HPDE6-E6E7 (cell line): ENCODE measurements around the gene GSX1.
A peak's percentile ranks its signal among the peaks of the same experiment; 100 is the strongest.
"Not testable (repeated sequence)": the region's sequence is repeated elsewhere in the genome, so short reads cannot be mapped to it uniquely, and the experiment has no call there.

Experiments
- DNase-seq: peaks from one replicate; pipeline ENCODE4 v3.0.0; 2011; ENCODE audit warnings: missing footprints; ENCODE audit errors: extremely low spot score

Gene GSX1

GRCh38 chr13:27792393-27793218 lies at the start of gene GSX1:
Gene GSX1 (plus strand): TSS chr13:27792483. CDS start chr13:27792691, 208 bp downstream.
- peak; percentile 2 for DNase-seq

DNA sequence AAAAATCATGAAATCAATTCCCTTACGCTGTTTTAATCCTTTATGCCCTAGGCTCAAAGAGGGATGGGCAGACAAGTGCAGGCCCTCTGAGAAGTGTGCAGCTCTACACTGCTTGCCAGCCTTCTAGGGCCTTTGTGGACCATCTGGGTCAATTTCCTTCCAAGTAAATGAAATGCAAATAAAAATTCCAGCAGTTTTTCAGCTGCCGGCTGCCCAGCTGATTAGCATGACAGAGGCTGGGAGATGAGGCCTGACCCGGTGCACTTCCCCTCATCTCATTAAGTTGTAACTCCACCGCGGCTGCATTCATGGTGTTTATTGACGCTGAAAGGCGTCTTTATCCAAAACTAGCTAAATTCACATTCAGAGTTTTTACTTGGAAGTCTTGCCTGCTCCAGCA lies 47.5 kb upstream of the GSX1 start:
- no peak for DNase-seq

GRCh38 chr13:27745301-27745700 lies 47.0 kb upstream of the GSX1 start:
- DNase-seq: no peak

DNA sequence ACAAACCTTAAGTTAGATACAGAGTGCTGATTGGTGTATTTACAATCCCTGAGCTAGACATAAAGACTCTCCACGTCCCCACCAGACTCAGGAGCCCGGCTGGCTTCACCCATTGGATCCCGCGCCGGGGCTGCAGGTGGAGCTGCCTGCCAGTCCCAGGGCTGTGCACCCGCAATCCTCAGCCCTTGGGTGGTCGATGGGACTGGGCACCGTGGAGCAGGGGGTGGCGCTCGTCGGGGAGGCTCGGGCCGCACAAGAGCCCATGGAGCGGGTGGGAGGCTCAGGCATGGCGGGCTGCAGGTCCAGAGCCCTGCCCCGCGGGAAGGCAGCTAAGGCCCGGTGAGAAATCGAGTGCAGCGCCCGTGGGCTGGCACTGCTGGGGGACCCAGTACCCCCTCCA lies 44.1 kb upstream of the GSX1 start:
- DNase-seq: not testable (repeated sequence)

DNA sequence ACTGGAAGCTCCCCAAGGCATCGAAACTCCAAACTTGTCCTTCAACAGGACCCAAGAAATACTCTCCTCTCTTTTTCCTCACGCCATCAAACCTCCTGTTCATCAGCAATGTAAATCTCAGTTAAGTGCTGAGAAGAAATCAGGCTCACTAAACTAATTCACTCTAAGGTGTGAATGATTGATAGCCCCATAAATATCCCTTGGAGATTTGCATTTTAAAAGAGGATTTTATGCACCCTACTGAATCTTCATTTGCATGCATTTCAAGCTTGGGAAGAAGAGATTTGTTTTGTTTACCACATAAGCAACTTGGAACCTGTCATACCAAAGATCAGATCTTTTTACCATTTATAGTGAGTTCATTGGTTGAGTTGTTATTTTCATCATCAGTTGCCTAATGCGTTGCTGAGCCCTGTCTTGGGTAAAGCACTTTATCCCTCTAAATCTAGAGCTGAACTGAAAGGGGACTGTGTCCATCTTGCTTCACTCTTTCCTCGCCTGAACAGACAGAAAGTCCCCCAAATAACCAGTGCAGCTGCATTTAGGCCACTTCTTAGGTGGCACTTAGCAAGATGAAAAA lies 40.2 kb upstream of the GSX1 start:
- no peak for DNase-seq

DNA sequence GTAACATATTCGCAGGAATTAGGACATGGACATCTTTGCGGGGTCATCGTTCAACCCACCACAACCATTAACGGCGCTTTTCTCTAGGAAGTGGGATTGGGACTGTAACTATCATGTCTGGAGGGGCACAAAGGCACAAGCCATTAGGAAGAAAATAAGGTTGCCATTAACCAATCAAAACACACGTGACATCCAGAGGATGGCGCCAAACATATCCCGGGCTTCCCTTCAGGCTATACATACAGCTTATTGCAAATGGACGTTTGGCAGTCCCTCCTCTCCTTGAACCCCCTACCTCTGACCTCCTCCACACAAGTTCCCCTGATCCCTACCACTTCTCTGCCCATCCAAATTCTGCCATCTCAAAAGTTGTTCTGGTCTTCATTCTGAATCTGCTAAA lies 26.6 kb upstream of the GSX1 start:
- no peak for DNase-seq

DNA sequence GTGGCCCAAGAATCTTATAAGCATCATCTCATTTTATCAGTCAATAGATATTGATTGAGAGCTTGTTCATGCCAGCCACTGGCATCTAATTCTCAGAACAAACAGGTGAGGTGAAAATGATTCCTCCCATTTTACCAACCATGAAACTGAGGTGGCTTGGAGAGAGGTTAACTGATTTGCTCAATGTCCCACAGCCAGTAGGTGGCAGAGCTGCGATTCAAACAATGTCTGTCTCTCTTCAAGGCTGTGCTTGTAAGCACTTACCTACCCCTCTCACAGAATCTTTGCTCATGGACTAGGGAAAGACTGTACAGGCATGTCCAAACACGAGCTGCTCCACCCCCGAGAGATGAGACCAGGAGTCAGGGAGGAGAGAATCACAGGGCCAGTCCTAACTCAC lies 21.5 kb upstream of the GSX1 start:
- DNase-seq: peak; percentile 7

DNA sequence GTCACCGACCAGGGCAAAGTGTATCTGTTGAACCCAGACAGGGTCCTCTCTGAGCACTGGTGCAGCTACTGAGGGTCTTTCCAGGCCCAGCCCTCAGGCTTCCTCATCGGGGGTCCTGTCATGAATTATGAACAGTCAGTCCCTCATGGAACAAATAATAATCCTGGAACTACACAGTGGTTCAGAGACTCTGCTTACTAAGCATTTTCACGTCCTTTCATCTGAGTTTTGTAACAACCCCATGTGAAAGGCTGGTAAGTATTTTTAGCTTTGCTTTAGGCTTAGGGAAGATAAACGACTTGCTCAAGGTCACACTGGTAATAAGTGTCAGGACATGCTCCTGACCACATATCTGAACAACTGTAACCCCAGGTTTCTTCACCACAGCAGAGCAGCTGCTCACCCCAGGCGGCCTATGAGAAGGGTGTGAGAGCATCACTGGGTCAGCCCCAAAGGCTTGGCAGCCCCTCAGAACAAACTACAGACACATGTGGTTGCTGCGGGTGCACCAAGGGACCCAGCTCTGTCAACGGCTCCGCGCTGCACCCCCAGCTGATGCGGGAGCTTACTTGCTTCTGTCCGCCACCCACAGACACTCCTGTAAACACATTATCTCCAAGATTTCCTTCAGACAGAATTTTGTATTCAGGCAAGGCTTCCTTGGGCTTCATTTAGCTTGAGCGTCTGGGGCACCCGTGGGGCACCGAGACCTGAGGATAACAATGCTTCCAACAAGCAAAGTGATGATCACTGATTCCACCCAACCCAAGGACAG lies 19.4 kb upstream of the GSX1 start:
- DNase-seq: no peak

DNA sequence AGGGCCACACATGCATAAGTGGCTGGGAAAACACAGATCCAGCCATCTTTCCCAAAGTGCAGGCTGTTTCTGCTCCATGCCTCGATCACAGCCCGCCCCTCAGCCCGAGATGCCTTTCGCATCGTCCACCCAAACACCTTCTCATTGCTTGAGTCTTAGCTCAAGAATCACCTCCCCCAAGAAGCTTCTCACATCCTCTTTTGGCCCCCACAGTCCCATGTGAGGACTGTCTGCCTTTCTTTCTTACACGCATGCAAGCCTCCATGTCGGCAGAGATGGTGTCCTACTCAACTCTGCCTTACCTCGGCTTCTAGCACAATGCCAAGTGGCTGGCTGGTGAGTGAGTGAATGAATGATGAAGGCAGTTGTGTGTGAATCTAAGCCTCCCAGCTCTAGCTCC lies 18.1 kb upstream of the GSX1 start:
- no peak for DNase-seq

- no peak for DNase-seq
These were observed 17.6 kb upstream of the GSX1 start for GRCh38 chr13:27774651-27775050.

DNA sequence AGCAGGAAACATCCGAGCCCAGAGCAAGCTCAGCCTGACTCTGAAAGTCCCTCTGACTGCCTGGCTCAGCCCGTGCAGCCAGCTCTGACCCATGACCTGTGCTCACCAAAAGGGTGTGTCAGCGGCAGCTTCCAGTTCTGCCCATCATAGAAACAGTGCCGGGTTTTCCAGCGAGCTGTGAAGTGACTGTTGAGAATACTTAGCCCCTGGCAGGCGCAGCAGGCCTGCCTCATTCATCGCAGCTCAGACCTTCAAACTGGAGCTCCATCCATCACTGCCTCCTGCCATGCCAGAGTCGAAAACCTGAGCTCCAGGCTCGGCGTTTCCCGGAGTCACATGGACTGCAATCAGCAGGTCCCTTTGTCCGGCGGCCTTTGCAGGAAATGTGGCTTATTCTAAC lies 16.3 kb upstream of the GSX1 start:
- DNase-seq: no peak

DNA sequence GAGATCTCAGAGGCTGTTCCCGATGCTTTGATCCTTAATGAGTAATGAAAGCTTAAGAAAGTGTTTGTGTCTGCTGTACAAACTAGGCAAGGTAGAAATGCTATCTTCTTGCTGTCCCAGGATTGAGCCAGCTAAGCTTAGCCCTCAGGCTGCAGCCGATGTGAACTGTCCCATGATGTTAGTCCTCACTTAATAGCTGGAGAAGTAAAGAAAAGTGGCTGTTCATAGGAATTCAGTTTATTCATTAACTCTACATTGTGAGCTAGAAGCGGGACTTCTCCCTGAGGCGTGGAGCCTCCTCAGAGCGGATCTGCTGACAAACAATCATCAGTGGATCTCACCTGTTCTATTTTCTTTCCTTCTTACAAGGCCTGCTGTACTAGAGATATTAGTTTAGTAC lies 10.1 kb upstream of the GSX1 start:
- no peak for DNase-seq

- peak; percentile 2 for DNase-seq
These were observed 9.2 kb upstream of the GSX1 start for GRCh38 chr13:27783111-27783510.

DNA sequence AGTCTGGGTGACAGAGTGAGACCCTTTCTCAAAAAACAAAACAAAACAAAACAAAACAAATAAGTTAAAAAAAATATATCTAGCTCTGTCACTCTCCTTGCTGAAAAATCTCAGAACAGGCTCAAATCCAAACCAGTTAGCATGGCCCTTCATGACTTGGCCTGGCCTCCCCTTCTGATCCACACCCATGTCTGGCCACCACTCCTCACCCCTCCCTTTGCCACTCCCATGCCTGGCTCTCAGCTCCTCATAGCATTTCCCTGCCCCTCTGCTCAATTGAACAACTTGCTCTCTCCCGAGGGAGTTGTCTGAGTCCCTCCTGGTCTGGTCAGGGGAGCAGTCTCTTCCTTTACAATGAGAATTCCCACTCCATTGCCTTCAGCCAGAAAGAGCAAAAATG lies 4.0 kb upstream of the GSX1 start:
- DNase-seq: no peak

DNA sequence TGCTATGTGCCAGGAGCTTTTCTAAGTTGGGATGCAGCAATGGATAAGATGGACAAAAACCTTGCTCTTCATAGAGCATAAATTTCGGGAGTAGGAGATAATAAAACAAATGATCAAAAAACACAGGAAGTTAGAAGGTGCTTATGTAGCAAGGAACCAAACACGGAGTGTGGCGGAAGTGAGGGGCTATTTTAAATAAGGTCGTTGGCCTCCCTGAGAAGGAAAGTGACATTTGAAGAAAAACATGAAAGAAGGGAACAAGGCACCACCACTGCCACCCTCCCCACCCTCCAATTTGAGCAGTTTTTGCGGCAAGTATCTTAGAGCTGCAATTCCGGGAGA lies 3.2 kb upstream of the GSX1 start:
- DNase-seq: no peak

GRCh38 chr13:27789495-27790303 lies 2.6 kb upstream of the GSX1 start:
- DNase-seq: no peak

- DNase-seq: no peak
These were observed 1.8 kb upstream of the GSX1 start for GRCh38 chr13:27790523-27790922.

DNA sequence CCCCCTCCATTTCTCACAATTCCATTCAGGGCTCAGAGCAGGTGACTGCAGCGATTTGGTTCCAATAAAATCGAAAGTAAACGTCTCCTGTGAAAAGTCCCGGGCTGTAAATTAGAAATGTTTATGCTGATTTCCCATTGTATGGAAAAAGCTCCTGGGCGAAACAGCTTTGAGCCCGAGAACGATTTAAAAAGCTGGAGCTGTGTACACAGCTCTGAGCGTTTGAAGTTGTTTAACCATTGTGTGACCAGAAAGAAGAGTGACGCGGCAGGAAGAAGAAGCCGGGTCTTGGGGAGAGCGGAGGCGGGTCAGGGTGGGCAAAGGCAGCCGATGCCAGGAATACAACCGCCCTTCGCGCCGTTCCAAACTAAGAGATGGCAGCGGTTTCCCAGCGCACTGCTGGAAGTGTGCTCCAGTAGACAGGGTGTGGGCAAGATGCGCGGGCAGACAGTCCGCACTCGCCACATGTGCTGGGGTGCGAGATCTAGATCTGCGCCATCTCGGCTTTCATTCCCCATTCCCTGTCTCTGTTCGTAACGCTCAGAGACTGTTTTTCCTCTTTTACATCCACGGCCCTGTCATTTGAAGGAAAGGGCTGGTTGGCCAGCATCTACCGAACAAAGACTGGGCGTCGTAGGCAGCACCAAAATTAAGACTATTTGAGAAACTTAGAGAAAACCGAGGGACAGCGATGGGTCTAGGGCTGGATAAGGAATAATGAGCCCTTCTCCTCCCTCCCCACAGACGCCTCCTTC lies 960 bp upstream of the GSX1 start:
- no peak for DNase-seq

DNA sequence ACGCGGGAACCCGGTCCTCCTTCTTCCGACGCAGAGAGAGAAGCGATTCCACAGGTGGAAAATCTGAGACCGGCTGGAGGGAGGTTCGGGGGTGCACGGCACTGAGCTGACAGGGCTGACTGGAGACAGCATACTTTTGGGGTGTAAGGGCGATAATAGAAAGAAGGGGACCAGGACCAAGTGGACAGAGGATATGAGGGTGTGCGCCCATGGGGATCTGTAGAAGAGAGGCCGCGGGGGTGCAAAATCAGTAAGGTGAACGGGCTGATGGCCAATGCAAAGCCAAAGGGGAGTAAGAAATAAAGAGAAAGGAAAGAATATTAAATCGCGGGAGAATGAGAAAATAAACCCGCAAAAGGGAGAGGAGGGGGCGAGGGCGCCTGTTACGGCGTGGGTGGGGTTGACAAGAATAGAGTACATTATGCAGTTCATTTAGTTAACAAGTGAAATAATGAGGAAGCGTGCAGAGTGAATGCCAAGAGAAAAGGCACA lies 336 bp upstream of the GSX1 start:
- DNase-seq: no peak

DNA sequence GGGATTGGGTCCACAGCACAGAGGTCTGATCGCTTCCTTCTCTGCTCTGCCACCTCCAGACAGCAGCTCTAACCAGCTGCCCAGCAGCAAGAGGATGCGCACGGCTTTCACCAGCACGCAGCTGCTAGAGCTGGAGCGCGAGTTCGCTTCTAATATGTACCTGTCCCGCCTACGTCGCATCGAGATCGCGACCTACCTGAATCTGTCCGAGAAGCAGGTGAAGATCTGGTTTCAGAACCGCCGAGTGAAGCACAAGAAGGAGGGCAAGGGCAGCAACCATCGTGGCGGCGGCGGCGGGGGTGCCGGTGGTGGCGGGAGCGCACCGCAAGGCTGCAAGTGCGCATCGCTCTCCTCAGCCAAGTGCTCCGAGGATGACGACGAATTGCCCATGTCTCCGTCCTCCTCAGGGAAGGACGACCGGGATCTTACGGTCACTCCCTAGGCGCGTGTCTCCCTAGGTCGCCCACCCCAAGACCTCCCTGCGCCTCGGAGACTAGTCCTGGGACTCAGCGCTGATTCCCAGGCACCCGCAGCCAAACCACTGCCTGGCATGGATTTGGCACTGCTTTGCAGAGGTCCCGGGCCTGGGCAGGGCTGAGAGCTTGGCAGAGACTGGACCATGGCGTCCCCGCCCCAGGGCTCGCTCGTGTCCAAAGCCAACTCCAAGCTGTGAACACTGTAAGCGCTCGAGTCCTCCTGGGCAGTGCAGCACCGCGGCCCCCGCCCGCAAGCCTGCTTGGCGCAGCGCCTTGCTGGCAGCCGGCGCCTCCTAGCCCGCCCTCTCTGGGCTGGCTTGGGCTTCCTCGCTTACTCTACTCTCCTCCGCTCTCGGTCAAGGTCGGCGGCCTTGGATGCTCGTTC lies 1.5 kb downstream of the GSX1 start:
- no peak for DNase-seq
